Activated CD4-positive, alpha-beta memory T cell treated with anti-CD3 and anti-CD28 coated beads, Interleukin-2, amount 10 ng/mL, durations not matched to agents 7 days and 5 days (primary cell): ENCODE measurements around the gene ADCY5. TPM values are rescaled to one million over a fixed set of nuclear protein-coding genes. Genes with fewer than 3 reads are reported as not detected.

ENCODE experiments used
- CTCF ChIA-PET: fragments of 350-600 bp; sonication (Branson Sonifier 250); formaldehyde crosslinking; loops from one replicate; lab custom pipeline; 2021; ENCODE audit warnings: antibody characterized with exemption, inconsistent platforms; lab: Charles Lee
- POLR2A ChIA-PET: fragments of 350-600 bp; sonication (Branson Sonifier 250); formaldehyde crosslinking; loops from one replicate; lab custom pipeline; 2021; ENCODE audit warnings: antibody characterized with exemption; lab: Charles Lee
- DNase-seq: peaks from one replicate; pipeline ENCODE4 v3.0.0-alpha.2; 2020
- H3K27ac Mint-ChIP-seq: one replicate; pipeline ENCODE4 v1.8.0; 2021; ENCODE audit warnings: mild to moderate bottlenecking, mixed read lengths
- H3K27me3 Mint-ChIP-seq: one replicate; pipeline ENCODE4 v1.8.0; 2021; ENCODE audit warnings: mixed read lengths
- H3K36me3 Mint-ChIP-seq: one replicate; pipeline ENCODE4 v1.8.0; 2021; ENCODE audit warnings: low read depth, mixed read lengths
- H3K4me1 Mint-ChIP-seq: one replicate; pipeline ENCODE4 v1.8.0; 2021; ENCODE audit warnings: mixed read lengths
- H3K4me3 Mint-ChIP-seq: one replicate; pipeline ENCODE4 v1.8.0; 2021; ENCODE audit warnings: mild to moderate bottlenecking, mixed read lengths
- H3K9me3 Mint-ChIP-seq: one replicate; pipeline ENCODE4 v1.8.0; 2021; ENCODE audit warnings: mixed read lengths
- total RNA-seq, 2 experiments: library from RNA; stranded (reverse); gene quantifications; one replicate each; pipeline ENCODE4 v1.2.3, GENCODE V29; 2021

The ADCY5 gene
- total RNA-seq, 2 experiments from 2014 or later: not detected

GRCh38 chr3:123369085-123369484 is 79.8 kb downstream of the ADCY5 start:
- H3K36me3 Mint-ChIP-seq: no peaks in the 10 kb centered on the region
- CTCF ChIA-PET: no interaction called here
- DNase-seq: no peak
- POLR2A ChIA-PET: no interaction called here
- no peaks in the 10 kb centered on the region for H3K9me3 Mint-ChIP-seq
- H3K4me1 Mint-ChIP-seq: no peaks in the 10 kb centered on the region
- H3K27ac Mint-ChIP-seq: no peak overlapping the region
- H3K4me3 Mint-ChIP-seq: no peak overlapping the region
- peaks cover 12% of the 10 kb centered on the region for H3K27me3 Mint-ChIP-seq

GRCh38 chr3:123367467-123368154 is 81.3 kb downstream of the ADCY5 start:
- H3K4me1 Mint-ChIP-seq: no peaks in the 10 kb centered on the region
- H3K9me3 Mint-ChIP-seq: no peaks in the 10 kb centered on the region
- DNase-seq: no peak
- H3K27me3 Mint-ChIP-seq: peaks cover 13% of the 10 kb centered on the region
- no peak overlapping the region for H3K27ac Mint-ChIP-seq
- ChIA-PET POLR2A (no interaction called here), CTCF (no interaction called here)
- no peak overlapping the region for H3K4me3 Mint-ChIP-seq
- H3K36me3 Mint-ChIP-seq: no peaks in the 10 kb centered on the region

- CTCF ChIA-PET: no interaction called here
- POLR2A ChIA-PET: no interaction called here
- peaks cover 19% of the 10 kb centered on the region for H3K27me3 Mint-ChIP-seq
These were observed 83.3 kb downstream of the ADCY5 start for GRCh38 chr3:123365450-123366143.

GRCh38 chr3:123361071-123361470 is 87.8 kb downstream of the ADCY5 start:
- no peak for DNase-seq
- ChIA-PET POLR2A (no interaction called here), CTCF (no interaction called here)
- H3K27me3 Mint-ChIP-seq: peaks cover 29% of the 10 kb centered on the region
- H3K4me3 Mint-ChIP-seq: no peak overlapping the region
- H3K36me3 Mint-ChIP-seq: no peaks in the 10 kb centered on the region
- H3K9me3 Mint-ChIP-seq: no peaks in the 10 kb centered on the region
- no peak overlapping the region for H3K27ac Mint-ChIP-seq
- no peaks in the 10 kb centered on the region for H3K4me1 Mint-ChIP-seq

More at GRCh38 chr3:123365450-123366143, 83.3 kb downstream of the ADCY5 start:
- H3K9me3 Mint-ChIP-seq: no peaks in the 10 kb centered on the region
- H3K27ac Mint-ChIP-seq: no peak overlapping the region
- H3K4me3 Mint-ChIP-seq: no peak overlapping the region
- H3K4me1 Mint-ChIP-seq: no peaks in the 10 kb centered on the region
- H3K36me3 Mint-ChIP-seq: no peaks in the 10 kb centered on the region
- DNase-seq: no peak

GRCh38 chr3:123357275-123357674 is 91.6 kb downstream of the ADCY5 start:
- ChIA-PET CTCF (no interaction called here), POLR2A (no interaction called here)
- H3K4me1 Mint-ChIP-seq: no peaks in the 10 kb centered on the region
- no peaks in the 10 kb centered on the region for H3K9me3 Mint-ChIP-seq
- DNase-seq: no peak
- H3K27me3 Mint-ChIP-seq: peaks cover 21% of the 10 kb centered on the region
- no peak overlapping the region for H3K27ac Mint-ChIP-seq
- no peaks in the 10 kb centered on the region for H3K36me3 Mint-ChIP-seq
- no peak overlapping the region for H3K4me3 Mint-ChIP-seq

GRCh38 chr3:123353850-123354233 is 95.0 kb downstream of the ADCY5 start:
- H3K27me3 Mint-ChIP-seq: peaks cover 19% of the 10 kb centered on the region
- DNase-seq: no peak
- ChIA-PET POLR2A (no interaction called here), CTCF (no interaction called here)
- no peaks in the 10 kb centered on the region for H3K4me1 Mint-ChIP-seq
- H3K27ac Mint-ChIP-seq: no peak overlapping the region
- no peak overlapping the region for H3K4me3 Mint-ChIP-seq
- no peaks in the 10 kb centered on the region for H3K9me3 Mint-ChIP-seq
- no peaks in the 10 kb centered on the region for H3K36me3 Mint-ChIP-seq

GRCh38 chr3:123353227-123353849 is 95.6 kb downstream of the ADCY5 start:
- Mint-ChIP-seq H3K4me3 (no peak overlapping the region), H3K9me3 (no peaks in the 10 kb centered on the region), H3K4me1 (no peaks in the 10 kb centered on the region), H3K36me3 (no peaks in the 10 kb centered on the region), H3K27ac (no peak overlapping the region), H3K27me3 (peaks cover 22% of the 10 kb centered on the region)
- DNase-seq: no peak
- CTCF ChIA-PET: no interaction called here
- POLR2A ChIA-PET: no interaction called here

GRCh38 chr3:123352134-123352554 is 96.7 kb downstream of the ADCY5 start:
- no peak overlapping the region for H3K27ac Mint-ChIP-seq
- peaks cover 29% of the 10 kb centered on the region for H3K27me3 Mint-ChIP-seq
- no peaks in the 10 kb centered on the region for H3K9me3 Mint-ChIP-seq
- no peaks in the 10 kb centered on the region for H3K4me1 Mint-ChIP-seq
- CTCF ChIA-PET: no interaction called here
- no peak for DNase-seq
- no peaks in the 10 kb centered on the region for H3K36me3 Mint-ChIP-seq
- no peak overlapping the region for H3K4me3 Mint-ChIP-seq
- POLR2A ChIA-PET: no interaction called here

- Mint-ChIP-seq H3K36me3 (no peaks in the 10 kb centered on the region), H3K4me3 (no peak overlapping the region), H3K9me3 (no peaks in the 10 kb centered on the region), H3K27me3 (peaks cover 27% of the 10 kb centered on the region), H3K4me1 (no peaks in the 10 kb centered on the region), H3K27ac (no peak overlapping the region)
- ChIA-PET POLR2A (no interaction called here), CTCF (no interaction called here)
- no peak for DNase-seq
These were observed 97.4 kb downstream of the ADCY5 start for GRCh38 chr3:123351501-123351900.

GRCh38 chr3:123350971-123351370 is 97.9 kb downstream of the ADCY5 start:
- H3K9me3 Mint-ChIP-seq: no peaks in the 10 kb centered on the region
- no peaks in the 10 kb centered on the region for H3K4me1 Mint-ChIP-seq
- peaks cover 26% of the 10 kb centered on the region for H3K27me3 Mint-ChIP-seq

GRCh38 chr3:123349566-123350435 is 99.1 kb downstream of the ADCY5 start:
- H3K9me3 Mint-ChIP-seq: no peaks in the 10 kb centered on the region
- no peak overlapping the region for H3K4me3 Mint-ChIP-seq
- CTCF ChIA-PET: no interaction called here
- H3K27ac Mint-ChIP-seq: no peak overlapping the region
- H3K36me3 Mint-ChIP-seq: no peaks in the 10 kb centered on the region
- POLR2A ChIA-PET: no interaction called here
- H3K4me1 Mint-ChIP-seq: peaks cover 5% of the 10 kb centered on the region
- H3K27me3 Mint-ChIP-seq: peaks cover 23% of the 10 kb centered on the region
- no peak for DNase-seq

More at GRCh38 chr3:123350971-123351370, 97.9 kb downstream of the ADCY5 start:
- H3K4me3 Mint-ChIP-seq: no peak overlapping the region
- no peak for DNase-seq
- no peak overlapping the region for H3K27ac Mint-ChIP-seq
- ChIA-PET POLR2A (no interaction called here), CTCF (no interaction called here)
- H3K36me3 Mint-ChIP-seq: no peaks in the 10 kb centered on the region

GRCh38 chr3:123349201-123349535 is 99.7 kb downstream of the ADCY5 start:
- Mint-ChIP-seq H3K27me3 (peaks cover 21% of the 10 kb centered on the region), H3K9me3 (no peaks in the 10 kb centered on the region), H3K4me1 (peaks cover 11% of the 10 kb centered on the region), H3K27ac (no peak overlapping the region), H3K4me3 (no peak overlapping the region), H3K36me3 (no peaks in the 10 kb centered on the region)
- CTCF ChIA-PET: no interaction called here
- no peak for DNase-seq
- POLR2A ChIA-PET: no interaction called here
